ENCODE data around the gene SNRPA.
"Not testable (repeated sequence)": the region's sequence is repeated elsewhere in the genome, so short reads cannot be mapped to it uniquely, and the experiment has no call there.

SNRPA gene

DNA sequence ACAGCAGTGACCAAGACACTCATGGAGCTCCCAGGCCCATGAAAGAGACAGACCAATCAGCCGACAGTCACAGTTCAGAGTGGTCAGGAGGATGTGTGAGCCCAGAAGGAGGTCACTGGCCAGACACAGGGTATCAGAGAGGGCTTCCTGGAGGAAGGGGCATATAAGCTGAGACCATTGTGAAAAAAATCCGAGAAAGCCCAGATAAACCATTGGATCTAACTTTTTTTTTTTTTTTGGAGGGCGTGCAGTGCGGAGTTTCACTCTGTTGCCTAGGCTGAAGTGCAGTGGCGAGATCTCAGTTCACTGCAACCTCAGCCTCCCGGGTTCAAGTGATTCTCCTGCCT lies 29.9 kb upstream of the SNRPA start:
- in situ Hi-C loops (cut with HindIII; ENCODE audit: low sequenced_read_pairs) = no loop called here

DNA sequence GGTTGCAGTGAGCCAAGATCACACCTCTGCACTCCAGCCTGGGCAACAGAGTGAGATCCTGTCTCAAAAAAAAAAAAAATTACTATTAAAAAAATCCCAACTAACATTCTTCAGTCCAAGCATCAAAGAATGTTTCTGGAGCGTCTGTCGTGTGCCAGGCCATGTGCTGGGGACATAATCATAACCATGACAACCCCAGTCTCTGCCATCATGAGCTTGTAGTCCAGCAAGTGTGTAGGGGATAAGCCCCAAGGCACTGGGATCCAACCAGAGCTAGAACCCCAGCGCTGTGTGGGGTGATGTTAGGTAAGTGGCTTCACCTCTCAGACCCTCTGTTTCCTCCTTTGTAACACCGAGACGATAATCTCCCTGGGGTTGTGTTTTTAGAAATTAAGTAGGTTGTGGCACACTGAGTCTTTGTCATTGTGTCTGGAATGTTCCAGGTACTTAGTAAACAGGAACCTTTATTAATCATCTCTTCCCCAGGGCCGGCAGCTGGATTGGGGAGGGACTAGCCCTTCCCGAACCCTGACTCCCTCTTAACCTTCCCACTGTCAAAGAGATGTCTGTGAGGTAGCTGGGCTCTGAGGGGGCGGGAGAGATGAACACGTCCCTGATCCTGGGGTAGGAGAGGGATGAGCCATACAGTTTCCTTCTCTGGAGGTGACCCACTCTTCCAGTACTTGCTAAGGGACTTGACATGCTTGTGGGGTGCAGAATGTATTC lies 28.9 kb upstream of the SNRPA start:
- in situ Hi-C loops (cut with HindIII; ENCODE audit: low sequenced_read_pairs) = no loop called here

DNA sequence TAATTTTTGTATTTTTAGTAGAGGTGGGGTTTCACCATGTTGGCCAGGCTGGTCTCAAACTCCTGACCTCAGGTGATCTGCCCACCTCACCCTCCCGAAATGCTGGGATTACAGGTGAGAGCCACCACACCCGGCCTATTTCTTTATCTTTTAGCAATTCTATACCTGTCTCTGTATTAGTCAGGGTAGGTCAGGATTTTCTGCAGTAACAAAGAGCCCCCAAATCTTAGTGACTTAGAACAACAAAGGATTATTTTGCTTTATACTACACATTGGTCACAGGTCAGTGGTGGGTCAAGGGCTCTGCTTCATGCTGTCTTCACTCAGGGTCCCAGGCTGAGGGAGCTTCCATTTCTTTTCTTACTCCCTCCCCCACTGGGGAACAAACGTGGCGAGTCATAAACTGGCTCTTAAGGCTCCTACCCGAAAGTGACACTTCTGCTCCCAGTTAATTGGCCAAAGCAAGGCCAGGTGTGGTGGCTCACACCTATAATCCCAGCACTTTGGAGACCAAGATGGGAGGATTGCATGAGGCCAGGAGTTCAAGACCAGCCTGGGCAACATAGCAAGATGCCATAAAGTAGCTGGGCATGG lies 27.2 kb upstream of the SNRPA start:
- in situ Hi-C loops (cut with HindIII; ENCODE audit: low sequenced_read_pairs) = no loop called here

DNA sequence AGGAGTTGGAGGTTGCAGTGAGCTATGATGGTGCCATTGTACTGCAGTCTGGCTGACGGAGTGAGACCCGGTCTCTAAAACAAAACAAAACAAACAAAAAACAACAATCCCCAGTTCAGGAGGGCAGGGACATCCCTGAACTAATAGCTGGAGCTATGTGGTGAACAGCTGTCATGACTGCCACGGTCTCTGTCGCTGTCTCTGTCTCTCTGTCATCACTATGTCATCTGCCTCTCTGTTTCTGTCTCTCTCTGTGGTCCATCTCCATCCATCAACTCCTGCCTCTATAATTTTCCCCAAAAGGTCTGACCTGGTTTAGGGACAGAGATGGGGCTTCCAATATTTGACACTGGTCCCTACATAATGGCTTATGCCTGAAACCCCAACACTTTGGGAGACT lies 26.7 kb upstream of the SNRPA start:
- in situ Hi-C loops (cut with HindIII; ENCODE audit: low sequenced_read_pairs) = no loop called here

DNA sequence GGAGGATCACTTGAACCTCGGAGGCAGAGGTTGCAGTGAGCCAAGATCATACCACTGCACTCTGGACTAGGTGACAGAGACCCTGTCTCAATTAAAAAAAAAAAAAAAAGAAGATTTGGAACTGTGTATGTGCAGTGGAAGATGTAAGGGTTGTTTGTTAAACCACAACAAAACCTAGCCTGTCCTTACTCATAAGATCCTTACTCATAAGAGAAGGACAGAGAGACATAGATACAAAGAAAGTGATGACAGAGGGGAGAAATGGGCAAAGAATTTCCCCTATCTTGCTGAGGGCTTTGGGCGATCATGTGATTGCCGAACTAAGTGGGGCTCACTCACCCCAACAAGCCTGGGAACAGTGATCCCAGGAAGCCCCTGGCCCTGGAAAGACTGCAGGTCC lies 26.1 kb upstream of the SNRPA start:
- in situ Hi-C loops (cut with HindIII; ENCODE audit: low sequenced_read_pairs) = no loop called here

DNA sequence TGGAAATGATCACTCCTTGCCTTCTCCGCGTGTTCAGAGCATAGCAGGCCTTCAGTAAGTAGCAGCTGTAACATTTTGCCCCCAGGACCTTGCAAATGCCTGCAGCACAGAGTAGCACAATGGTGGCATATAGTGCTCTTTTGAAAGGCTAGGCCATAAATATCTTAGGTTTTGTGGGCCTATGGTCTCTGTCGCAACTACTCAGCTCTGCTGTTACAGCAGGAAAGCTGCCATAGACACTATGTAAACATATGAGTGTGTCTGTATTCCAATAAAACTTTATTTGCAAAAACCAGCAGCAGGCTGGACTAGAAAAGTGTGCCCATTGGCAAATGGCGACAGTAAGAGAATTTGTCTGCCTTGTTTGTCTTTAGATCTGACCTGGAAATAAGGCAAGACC lies 24.7 kb upstream of the SNRPA start:
- in situ Hi-C loops (cut with HindIII; ENCODE audit: low sequenced_read_pairs) = no loop called here

DNA sequence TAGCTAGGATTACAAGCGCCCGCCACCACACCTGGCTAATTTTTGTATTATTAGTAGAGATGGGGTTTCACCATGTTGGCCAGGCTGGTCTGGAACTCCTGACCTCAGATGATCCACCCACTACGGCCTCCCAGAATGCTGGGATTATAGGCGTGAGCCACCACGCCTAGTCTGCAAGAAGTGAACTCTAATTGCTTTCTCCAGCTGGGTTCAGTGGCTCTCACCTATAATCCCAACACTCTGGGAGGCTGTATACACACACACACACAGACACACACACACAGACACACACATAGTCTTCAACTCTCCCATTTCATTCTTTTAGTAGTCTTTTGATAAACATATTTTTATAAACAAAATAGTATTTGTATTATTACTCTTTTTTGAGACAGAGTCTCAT lies 20.9 kb upstream of the SNRPA start:
- in situ Hi-C loops (cut with HindIII; ENCODE audit: low sequenced_read_pairs) = not testable (repeated sequence)

DNA sequence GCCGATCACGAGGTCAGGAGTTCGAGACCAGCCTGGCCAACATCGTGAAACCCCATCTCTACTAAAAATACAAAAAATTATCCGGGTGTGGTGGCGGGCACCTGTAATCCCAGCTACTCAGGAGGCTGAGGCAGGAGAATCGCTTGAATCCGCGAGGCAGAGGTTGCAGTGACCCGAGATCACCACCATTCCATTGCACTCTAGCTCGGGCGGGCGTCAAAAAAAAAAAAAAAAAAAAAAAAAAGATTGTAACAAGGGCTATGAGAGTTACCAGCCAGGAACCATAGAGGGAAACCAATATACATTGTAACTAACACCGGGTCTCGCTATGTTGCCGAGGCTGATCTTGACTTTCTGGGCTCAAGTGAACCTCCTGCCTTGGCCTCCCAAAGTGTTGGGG lies 18.7 kb upstream of the SNRPA start:
- in situ Hi-C loops (cut with HindIII; ENCODE audit: low sequenced_read_pairs) = not testable (repeated sequence)

DNA sequence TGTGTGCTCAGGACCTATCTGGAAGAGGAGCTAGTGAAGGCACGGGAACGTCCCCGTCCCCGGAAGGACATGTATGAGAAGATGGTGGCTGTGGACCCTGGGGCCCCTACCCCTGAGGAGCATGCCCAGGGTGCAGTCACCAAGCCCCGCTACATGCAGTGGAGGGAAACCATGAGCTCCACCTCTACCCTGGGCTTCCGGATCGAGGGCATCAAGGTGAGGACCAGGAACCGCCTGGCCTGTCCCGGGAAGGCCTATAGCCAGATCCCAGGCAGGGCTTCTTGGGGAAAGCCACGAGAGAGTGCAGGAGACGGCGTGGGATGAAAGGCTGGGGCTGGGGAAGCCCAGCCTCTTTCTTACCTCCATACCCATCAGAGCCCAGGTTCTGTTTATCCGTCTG lies 17.9 kb upstream of the SNRPA start:
- in situ Hi-C loops (cut with HindIII; ENCODE audit: low sequenced_read_pairs) = no loop called here

DNA sequence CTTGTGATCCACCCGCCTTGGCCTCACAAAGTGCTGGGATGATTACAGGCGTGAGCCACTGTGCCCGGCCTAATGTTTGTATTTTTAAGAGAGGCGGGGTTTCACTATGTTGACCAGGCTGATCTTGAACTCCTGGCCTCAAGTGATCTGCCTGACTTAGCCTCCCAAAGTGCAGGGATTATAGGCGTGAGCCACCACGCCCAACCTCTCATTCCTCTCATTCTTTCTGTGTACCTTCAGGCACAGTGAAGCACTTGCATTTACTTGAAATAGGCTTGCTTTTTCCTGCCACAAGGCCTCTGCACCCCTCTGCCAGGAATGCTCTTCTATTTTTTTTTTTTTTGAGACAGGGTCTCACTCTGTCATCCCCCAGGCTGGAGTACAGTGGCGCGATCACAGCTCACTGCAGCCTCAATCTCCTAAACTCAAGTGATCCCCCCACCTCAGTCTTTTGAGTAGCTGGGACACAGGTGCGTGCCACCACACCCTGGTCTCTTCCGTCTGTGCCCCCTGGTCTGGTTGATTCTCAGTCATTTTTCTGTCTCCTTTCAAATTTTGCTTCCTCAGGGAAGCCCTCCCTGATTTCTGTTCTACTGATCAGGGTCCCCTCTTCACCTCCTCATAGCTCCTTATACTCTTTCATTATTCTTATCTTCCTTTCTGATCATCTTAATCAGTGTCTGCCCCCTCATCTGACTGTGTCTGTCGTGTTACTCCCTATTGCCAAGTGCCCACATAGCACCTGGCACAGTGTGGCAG lies 15.8 kb upstream of the SNRPA start:
- in situ Hi-C loops (cut with HindIII; ENCODE audit: low sequenced_read_pairs) = no loop called here

DNA sequence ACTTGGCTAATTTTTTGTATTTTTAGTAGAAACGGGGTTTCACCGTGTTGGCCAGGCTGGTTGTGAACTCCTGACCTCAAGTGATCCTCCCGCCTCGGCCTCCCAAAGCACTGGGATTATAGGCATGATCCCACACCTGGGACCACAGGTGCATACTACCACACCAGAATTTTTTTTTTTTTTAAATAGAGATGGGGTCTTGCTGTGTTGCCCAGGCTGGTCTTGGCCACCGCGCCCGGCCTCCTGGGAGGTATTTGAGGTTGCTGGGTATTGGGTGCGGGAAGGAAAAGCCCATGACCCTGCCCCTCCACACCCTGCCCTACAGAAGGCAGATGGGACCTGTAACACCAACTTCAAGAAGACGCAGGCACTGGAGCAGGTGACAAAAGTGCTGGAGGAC lies 14.3 kb upstream of the SNRPA start:
- in situ Hi-C loops (cut with HindIII; ENCODE audit: low sequenced_read_pairs) = no loop called here

DNA sequence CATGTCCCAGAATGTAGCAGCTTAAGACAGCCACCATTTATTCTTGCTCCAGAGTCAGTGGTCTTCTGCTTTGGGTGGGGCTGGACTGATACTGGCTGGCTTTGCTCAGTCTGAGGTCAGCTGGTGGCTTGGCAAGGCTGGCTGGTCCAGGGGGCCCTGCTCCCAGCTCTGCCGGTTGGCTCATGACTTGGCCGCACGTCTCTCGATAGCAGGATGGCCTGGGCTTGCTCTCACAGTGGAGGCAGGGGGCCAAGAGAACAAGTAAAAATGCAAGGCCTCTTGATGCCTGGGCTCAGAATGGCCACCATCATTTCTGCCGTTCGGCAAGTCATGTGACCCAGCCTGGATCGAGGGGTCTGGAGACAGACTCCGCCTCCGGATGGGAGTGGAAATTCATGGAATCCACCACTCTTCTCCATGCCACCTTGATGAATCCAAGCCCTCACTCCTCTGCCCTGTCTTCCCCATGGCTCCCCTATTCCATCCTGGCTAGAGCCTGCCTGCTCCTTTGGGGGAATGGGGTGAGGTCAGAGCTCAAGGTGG lies 13.8 kb upstream of the SNRPA start:
- in situ Hi-C loops (cut with HindIII; ENCODE audit: low sequenced_read_pairs) = no loop called here

DNA sequence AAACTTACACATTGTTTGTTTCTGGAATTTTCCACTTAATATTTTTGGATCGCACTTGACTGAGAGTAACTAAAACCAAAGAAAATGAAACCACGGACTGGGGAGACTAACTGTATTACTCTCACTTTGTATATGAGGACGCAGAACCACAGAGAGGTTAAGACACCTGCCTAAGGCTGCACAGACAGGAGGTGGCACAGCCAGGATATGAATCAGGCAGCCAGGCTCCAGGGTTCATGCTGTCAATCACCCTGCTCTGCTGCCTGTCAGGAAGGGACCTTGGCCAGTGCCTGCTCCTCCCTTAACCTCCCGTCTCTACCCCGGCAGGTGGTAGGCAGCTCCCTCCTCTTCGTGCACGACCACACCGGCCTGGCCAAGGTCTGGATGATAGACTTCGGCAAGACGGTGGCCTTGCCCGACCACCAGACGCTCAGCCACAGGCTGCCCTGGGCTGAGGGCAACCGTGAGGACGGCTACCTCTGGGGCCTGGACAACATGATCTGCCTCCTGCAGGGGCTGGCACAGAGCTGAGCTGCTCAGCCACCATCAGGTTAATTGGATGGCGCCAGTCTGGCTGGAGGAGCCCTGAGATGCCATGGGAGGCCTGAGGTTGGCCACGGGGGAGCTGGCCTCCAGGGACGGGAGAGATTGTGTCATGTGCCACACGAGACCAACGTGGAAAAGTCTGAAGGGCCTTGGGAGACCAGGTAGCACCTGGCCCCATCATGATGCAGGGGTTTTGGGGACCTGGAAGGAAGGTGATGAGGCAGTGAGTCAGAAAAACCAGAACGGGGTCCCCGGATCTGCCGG lies 11.8 kb upstream of the SNRPA start:
- in situ Hi-C loops (cut with HindIII; ENCODE audit: low sequenced_read_pairs) = no loop called here

DNA sequence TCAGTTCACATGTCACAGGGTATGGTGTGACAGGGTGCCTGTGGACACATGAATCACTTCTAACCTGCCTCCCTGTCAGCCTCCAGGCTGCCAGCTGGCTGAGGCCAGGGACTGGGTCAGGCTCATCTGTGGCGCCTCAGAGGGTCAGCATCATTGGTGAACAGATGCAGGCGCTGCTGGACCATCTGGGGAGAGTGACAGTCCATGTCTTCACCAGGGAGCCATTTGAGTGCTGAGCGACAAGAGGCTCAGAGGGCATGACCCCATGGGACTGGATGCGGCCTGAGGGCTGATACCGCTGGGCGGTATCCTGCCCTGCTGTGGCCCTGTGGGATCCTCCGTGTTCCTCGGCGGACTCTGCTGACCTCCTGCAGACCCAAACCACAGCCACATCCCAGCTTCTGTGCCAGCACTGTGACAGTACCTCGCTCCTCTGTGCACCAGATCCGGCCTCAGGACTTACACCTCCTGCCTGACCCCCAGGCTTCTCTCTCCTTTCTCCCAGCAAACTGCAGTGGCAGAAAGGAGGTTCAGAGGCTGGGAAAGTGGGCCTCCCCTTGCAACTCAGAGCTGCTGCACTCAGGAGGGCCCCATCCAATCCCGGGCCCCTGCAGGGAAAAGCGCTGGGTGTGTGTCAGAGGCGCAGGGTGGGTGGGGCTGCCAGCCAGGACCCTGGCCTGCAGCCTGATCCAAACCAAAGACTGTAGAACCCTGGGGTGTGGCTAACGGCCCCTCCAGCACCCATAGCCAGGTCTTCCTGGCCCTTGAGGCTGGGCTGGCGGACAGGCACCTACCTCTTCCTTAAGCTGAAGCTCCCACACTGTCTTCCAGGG lies 10.9 kb upstream of the SNRPA start:
- in situ Hi-C loops (cut with HindIII; ENCODE audit: low sequenced_read_pairs) = no loop called here

DNA sequence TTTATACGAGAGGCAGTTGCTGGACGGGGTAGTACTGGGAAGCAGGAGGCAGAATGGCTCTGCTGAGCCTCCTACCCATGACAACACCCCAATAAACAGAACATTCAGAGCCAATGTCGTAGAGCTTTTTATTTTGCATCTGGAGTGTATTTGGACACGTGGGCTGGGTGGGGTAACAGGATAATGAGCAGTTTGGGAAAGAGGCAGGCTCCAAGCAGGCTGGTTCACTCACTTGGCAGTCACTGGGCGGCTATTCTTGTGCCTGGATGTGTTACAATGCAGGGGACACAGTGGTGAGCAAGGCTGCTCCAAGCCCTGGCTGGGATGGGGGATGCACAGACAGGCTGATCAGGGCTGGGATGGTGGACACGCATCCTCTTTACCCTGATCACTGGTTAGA lies 10.3 kb upstream of the SNRPA start:
- in situ Hi-C loops (cut with HindIII; ENCODE audit: low sequenced_read_pairs) = no loop called here

DNA sequence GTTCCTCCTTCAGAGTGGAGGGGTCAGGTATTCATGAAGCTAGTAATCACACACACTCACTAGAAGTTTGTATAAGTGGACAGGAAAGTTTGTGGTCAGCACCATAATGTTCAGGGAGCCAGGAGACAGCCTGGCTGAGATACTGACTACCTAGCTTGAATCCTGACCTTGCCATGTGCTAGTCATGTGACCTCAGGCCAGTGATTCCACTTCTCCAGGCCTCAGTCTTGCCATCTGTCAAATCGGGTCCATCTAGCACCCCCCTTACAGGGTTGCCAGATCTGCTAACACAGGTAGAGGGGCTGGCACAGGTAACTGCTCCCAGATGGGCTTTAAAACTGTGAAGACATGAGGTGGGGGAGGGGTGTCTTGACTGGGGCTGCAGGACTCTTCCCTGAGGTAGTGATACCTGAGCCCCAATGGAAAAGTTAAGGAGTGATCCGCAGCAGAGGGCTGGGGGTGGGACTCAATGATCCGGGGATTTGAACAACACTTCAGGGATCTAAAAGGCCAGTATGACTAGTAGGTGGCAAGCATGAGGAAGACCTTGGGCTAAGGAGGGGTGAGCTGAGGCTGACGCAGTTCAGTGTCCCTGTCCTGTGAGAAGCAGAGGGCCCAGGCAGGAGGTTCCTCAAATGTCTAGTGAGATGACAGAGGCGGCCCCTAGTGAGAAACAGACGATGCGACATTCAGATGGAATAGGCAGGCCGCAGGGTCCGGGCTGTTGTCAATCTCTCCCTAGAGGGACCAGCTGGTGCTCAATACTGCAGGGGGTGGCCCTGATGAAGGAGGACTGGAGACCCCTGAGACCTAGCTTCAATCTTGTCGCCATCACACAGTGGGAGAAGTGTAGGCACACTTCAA lies 9.2 kb upstream of the SNRPA start:
- in situ Hi-C loops (cut with HindIII; ENCODE audit: low sequenced_read_pairs) = no loop called here

DNA sequence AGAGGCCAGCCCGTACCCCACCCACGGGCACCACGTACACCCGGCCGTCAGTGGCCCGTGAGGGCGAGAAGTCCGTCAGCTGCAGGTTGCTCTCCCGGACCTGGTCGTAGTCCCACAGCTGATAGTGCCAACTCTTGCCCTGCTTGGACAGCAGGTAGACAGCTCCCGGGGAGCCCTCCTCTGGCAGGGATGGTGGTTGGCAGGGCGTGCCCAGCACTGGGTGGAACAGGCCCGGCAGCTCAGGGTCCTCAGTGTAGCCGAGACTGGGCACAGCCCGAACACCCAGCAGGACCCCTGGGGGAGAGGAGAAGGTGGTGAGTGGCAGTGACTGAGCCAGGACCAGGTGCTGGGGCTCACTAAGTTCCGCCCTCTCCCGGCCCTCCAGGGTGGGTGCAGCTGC lies 8.5 kb upstream of the SNRPA start:
- in situ Hi-C loops (cut with HindIII; ENCODE audit: low sequenced_read_pairs) = no loop called here

DNA sequence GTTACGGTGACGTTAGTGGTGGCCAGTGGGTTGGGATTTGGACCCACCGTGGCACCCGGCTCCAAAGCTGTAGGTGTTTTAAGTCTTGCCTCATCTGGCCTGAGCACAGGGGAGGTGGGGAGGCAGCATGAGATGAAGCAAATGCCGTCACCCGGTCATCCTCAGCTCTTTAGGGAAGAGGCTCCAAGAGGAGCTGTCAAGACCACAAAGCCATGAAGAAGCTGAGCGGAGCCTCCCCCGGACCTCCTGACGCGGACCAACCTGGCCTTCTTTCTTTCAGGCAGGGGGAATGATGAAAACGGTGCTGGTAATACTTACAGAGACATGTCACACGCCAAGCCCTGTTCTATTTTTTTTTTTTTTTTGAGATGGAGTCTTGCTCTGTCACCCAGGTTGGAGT lies 8.1 kb upstream of the SNRPA start:
- in situ Hi-C loops (cut with HindIII; ENCODE audit: low sequenced_read_pairs) = no loop called here

DNA sequence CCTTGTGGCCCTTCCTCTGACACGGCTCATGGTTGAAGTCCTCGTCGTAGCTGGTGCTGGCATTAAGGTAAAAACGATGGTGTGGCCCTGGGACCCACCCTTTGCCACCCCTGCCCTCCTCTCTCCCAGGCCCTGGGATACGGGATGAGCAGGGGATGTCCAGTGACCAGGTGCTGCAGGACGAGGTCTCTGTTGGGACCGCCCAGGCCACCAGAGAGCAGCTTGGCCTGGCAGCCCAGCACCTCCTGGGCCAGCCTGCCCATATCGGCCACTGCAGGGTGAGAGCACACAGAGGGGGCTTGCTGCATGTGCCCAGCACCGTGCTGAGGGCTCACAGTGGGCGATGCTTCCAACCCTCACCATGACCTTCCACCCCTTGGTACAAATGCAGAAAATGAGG lies 7.1 kb upstream of the SNRPA start:
- in situ Hi-C loops (cut with HindIII; ENCODE audit: low sequenced_read_pairs) = no loop called here

Measured in DLD1 (cell line).